ENCODE results near the gene TNFAIP8L1.

The TNFAIP8L1 gene

DNA sequence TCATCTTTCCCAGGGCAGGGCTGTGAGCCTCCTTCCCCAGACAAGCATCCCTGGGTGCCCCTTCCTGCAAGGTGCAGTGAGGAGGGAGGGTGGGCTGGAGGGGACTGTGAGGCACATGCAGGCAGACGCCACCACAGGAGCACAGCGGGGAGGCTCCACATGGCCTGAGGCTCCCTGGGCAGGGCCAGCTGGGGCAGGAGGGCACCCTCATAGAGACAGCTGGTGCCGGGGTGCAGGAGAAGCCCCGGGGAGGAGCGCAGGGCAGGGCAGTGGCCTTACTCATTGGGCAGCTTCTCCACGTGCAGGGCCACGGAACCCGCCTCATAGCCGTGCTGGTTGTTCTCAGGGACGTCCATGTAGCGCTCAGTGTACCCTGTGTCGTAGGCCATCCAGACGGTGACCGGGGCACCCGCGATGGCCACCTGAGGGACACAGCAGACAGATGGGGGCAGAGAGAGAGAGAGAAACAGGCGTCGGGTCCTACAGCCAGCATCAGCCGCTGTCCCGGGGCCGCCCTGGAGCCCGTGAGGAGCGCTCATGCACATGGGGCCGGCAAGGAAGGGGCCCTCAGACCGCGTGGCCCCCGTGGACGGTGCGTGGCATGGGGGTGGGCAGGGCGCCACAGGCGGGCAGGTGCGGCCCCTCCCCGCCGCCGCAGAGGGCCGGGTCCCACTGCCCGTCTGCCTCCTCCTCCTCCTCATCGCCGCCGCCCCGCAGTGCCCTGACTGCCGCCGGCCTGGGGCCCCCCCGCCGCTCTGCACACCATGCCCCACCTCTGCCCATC is 43.3 kb downstream of the TNFAIP8L1 start:
- no peak for DNase-seq

DNA sequence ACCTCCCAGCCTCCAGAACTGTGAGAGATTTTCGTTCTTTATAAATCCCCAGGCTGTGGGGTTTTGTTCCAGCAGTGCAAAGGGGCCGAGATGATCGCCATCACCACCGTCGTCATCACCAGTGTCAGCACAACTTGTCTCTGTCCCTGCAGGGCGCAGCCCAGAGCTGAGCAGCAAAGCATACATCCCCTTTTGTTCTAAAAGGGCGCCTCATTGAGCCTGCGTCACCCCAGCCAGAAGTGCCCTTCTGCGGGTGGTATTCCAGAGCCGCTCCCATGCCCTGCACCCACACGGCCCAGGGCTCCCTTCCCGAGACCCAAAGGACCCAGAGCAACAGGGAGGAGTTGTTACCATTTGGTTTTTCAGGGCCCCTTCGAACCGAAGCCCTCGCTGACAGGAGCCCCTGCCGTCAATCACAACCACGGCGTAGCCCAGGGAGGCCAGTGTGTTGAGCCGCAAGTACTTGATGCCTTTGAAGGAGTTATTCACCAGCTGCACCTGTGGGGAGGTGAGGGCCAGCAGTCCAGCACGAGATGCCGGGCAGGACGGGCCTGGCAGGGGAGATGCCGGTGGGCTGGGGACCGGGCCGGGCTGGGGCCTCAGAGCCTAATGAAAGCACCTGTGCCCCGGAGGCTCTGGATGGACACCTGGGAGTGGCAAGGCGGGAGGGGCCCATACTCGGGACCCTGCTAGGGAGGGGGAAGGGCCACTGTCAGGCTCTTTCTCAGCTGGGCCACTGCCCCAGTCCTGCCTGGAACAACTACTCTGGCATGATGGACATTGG is 45.2 kb downstream of the TNFAIP8L1 start:
- DNase-seq, result no peak

DNA sequence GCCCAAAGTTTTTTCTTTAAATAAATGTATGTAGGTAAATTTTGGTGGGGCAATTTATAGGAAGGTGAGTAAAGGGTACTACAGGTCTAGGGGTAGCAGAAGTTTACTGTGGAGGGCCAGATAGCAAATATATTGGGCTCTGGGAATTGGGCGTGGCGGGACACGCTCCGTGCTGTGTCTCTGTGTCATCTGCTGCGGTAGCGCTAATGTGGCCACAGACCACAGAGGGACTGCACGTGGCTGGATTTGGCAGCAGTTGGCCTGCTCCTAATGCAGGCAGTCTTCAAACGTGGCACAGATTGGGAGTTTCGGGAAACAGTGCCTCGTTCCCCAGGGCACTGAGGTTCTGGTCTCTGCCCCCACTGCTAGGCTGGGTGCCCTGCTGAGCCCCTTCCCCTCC is 47.4 kb downstream of the TNFAIP8L1 start:
- DNase-seq, result no peak

DNA sequence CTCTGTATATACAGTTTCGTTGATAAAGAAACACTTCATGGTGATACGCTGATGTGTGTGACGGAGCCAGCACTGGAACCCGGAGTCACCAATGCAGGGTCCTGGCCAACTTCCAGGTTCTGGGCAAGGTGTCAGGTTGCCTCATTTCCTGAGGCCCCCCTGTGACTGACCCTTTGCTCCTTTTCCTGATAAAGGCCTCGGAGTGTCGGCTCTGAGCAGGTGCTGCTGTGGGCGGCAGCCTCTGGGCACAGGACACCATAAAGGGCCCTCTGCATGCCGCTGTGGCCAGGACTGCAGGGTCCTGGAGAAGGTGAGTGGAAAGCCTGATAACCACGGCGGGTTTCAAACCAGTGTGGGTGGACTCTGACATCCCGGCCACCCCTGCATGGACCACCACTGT is 48.1 kb downstream of the TNFAIP8L1 start:
- no peak for DNase-seq

DNA sequence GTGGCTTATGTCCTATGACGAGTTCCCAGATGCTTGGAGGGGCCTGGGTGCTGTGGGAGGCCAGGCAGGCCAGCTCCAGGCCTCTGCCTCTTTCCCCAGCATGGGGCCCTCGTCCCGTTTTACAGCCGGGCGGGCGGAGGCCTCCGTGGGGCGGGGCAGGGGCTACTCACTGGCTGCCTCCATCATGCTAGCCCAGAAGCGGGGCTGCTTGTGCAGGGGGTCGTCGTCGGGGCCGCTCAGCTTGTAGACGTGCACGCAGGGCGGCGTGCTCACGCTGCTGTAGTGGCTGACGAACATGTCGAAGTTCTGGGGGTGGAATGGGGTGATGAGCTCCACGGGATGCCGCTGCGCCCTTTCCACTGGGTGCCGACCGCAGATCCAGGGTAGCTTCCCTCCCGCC is 49.3 kb downstream of the TNFAIP8L1 start:
- no peak for DNase-seq

DNA sequence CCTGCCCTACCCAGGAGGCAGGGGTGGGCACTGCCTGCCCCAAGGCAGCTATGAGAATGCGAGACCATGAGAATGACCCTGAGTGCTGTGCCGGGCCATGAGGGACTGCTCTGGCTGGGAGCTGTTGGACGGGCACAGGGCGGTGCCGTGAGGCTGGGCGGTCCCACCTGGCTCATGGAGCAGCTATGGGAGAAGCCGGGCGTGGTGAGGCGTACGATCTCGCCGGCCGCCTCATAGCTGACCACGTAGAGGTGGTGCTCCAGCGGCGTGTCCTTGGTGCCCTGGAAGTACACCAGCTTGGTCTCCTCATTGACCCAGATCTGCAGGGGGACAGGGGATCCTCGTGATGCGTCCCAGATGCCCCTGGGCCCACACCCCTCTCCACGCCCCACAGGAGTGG is 50.1 kb downstream of the TNFAIP8L1 start:
- DNase-seq, result no peak

DNA sequence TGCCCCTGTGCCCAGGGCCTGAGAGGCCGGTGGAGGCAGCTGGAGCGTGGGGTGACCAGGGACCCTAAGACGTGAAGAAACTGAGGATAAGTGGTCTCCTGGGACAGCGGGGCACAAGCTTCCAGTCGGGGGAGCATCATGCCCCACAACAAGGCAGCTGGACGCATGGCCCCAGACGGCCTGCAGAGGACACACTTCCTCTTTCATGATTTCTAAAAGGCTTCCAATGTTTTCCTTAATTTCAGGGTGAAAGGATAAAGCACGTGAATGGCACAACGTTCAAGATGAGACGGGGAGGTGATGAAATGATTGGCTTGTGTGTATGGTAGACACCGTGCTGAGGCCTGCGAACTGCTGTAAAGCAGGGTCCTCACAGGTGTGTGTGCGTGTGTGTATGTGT is 51.0 kb downstream of the TNFAIP8L1 start:
- no peak for DNase-seq

DNA sequence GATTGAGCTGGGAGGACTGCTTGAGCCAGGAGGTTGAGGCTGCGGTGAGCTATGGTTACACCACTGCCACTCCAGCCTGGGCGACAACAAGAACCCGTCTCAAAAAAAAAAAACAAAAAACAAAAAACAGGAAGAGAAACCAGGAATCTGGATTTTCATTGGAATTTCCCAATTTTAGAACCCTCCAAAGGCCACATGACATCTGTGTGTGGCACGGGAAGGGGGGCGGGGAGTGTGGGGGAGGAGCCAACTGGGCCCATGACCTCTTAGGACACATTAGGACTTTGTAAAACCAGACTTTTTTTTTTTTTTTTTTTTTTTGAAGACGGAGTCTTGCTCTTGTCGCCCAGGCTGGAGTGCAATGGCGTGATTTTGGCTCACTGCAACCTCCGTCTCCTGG is 52.1 kb downstream of the TNFAIP8L1 start:
- peak in 1 of 2 donors; percentile 13 for DNase-seq

DNA sequence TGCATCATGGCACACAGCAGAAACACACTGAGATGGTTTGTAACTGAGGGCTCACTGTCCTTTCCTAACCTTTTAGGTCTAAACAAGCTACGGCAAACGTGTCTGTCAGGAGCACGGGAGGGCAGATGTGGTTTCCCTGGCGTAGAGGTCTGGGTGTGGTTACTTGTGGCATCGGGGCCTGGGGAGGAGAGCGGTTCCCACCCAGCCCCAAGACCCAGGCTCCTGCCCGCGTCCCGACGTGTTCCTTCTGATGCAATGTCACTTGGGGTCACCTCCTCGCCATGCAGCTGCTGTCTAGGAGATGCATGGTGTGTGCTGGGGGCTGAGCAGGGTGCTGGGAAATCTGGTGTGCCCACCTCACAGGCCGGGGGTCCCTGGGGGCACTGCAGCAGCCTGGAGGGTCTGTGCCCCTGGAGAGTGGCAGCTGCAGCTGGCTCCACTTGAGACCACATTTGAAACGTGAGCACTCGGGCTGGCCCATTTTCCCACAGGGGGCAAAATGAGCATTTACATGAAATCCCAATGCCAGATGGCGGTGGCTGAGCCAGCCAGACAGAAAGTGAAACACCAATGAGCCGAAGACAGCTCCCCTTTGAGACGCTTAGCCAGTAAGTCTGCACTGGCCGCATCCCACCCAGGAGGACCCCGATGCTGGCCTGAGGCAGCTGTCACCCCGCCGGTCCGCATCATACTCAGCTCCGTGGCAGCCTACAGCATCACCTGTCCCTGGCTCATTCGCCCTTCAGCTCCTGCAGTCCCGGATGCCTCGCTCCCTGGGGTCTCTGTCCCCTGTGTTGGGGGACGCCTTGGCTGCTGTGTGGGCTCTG is 53.1 kb downstream of the TNFAIP8L1 start:
- DNase-seq, result no peak

DNA sequence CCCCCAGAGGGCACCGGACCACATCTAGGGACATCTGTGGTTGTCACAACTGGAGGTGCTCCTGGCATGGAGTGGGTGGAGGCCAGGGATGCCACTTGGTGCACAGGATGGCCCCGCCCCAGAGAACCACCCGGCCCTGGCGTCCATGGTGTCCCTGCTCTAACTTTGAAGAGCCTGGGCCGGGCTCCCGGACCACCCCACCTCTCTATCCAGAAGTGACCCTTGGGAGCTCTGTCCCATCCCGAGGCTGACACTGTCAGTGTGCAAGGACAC is 53.7 kb downstream of the TNFAIP8L1 start:
- DNase-seq, result no peak

DNA sequence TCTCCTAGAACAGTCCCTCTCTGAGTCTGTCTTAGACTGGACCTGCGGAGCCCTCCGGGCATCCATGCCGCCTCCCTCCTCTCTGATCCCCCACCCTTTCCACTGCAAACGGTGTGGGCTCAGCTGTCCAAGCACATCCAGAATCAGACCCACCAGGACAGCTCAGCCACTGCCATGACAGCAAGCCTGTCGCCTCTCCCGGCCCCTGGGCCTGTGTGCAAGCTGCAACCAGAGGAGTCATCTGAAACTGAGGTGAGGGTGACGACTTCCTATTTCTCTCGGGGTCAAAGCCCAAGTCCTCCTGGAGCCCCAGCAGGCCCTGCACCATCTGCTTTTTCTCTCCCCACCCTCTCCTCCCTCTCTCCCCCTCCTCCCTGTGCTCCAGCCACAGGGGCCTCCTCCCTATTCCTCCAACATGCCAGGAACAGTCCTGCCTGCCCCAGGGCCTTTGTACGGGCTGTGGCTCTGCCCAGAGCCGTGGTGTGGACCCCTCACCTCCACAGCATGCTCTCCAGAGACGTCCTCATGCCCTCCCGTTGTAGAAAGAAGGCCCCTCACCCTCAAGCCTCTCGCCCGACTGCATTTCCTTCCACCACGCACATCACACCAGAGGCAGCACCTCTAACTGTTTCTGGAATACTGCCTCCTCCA is 54.3 kb downstream of the TNFAIP8L1 start:
- no peak for DNase-seq

DNA sequence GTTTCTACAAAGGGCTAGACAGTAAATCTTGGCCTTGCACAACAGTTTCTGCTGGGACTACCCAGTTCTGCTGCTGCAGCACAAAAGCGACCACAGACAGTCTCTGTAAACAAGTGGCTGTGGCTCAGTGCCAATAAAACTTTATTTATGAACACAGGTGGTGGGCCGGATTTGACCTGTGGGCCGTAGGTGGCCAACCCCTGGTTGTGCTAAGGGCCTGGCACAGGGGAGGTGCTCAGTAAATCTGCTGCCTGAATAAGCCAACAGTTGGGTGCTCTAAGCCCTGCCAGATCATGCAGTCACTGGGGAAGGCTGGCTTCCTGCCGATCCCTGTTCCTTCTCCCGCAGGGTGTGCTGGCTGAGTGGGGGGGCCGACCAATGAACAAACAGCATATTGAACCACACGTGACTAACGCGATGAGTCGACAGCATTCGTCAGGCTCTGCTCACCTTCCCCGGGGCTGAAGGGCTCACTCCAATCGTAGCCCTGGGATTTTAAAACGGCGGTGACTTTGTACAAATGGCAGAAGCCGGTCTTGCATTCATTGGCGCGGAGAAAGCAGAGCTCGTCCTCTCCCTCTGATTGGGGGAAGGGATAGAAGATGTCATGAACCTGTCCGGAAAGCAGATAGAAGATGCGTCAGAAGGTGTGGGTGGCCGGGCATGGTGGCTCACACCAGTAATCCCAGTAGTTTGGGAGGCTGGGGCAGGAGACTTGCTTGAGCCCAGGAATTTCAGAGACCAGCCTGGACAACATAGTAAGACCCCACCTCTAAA is 55.1 kb downstream of the TNFAIP8L1 start:
- no peak for DNase-seq

DNA sequence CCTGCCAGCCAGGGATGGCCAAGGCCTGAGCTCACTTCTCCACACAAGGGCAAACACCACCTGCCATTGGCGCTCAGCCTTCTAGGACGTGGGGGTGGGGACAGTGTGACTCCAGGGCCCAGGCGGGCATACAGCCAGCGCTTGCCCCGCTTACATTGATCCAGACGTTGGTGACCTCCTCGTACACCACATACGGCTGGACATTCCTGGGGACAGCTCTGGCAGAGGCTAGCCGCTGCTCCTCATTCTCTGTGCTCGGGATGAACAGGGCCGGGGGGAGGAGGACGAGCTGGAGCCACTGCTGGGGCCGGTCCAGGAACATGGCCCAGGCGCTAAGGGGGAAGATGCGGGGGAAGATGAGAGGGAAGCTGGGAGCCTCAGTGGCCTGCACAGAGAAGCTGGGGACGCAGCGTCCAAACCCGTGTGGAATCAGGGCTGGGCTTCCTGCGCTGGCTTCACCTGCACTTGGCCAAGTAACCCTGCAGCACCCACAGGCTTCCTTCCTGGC is 56.0 kb downstream of the TNFAIP8L1 start:
- no peak for DNase-seq

DNA sequence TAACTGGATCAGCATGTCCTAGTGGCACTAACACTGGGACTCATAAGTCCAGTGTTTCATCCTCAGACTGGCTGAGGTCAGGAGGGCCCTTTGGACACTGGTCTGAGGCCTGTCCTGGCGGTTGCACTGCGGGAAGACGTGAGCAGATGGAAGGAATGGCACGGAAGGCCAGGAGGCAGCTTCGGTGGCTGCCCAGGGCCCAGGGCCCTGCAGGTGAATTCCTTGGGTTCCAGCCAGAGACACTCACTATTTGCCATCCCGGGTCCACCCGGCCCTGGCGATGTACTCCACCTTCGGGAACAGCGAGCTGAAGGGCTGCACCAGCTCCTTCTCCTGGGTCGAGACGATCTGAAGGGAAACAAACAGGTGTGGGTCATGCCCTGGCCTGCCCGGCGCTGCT is 58.0 kb downstream of the TNFAIP8L1 start:
- no peak for DNase-seq

DNA sequence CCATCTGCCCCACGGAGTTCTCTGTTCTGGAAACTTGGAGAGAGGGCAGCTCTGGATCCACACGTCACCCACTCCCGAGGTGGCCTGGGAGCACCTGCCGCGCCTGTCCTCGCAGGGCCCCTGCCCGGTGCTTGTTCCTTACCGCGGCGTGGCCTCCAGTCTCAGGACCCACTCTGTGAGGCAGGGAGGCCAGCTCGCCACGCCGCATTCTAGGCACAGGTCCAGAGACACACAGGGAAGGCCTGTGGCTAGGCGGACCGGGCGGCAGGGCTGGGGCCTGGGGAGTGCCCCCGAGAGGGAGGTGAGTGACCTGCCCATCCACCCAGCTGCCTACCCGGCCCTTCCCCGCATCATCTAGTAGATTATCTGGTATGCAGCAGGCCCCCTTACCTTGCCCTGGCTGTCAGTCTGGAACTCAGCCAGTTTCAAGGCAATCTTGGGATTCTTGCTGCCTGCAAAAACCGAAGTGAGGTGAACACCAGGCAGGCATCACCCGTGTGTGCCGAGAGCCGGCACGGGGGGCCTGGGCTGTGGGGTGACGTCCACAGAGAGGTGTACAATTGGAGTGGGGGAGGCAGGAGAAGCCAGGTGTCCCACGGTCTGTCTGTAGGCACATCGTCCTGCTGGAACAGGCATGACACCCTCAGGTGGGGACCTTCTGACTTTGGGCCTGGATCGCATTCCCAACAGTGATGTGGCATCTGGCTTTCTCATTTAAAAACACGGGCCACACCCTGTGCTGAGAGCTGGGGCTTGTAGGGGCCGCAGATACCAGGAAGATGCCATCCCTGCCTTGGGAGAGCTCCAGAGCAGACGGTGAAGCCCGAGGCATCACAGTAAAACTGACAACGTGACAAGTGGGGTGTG is 60.7 kb downstream of the TNFAIP8L1 start:
- DNase-seq, result no peak

DNA sequence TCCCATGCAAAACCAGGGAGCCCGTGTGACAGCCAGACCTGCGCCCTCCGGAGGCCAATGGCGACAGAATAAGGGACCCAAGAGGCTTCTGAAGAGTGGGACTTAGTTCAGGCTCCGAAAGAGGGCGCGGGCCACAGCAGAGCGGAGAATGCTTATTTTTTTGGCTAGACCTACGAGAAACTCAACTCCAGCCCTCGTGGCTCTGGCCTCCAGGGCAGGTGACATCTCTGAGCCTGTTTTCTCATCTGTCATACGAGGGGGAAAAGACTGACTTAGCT is 61.3 kb downstream of the TNFAIP8L1 start:
- DNase-seq, result no peak

DNA sequence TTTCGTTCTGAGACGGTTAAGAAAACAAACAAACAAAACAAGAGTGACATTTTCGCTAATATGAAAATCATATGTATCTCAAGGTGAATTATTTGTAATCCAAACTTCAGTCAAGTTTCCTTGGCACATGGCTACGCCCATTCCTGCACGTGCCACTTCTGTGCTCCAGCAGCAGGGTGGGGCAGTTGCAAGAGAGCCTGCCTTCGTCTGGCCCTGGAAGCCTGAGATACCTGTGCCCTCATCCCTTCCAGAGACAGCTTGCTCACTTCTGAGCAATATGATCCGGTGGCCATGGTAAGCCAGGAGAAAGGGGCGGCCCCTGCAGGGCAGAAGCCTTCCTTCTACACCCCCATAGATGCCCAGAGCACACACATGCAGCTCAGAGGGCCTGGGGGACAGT is 62.2 kb downstream of the TNFAIP8L1 start:
- no peak for DNase-seq

DNA sequence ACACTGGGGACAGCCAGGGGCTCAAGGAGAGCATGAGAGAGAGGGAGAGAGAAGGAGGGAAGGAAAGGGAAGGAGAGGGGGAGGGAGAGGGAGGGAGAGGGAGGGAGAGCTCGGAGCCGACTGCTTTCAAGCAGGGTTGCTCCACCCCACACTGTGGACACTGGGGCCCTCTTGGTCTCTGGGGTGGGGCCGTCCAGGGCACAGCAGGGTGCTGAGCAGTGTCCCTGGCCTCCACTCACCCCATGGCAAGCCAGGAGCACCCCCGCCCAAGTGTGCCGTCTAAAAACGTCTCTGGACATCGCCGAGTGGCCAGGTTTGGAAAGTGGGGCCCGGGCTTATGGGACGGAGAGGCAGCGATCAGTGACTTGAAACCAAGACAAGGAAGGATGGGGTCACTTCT is 63.4 kb downstream of the TNFAIP8L1 start:
- no peak for DNase-seq

DNA sequence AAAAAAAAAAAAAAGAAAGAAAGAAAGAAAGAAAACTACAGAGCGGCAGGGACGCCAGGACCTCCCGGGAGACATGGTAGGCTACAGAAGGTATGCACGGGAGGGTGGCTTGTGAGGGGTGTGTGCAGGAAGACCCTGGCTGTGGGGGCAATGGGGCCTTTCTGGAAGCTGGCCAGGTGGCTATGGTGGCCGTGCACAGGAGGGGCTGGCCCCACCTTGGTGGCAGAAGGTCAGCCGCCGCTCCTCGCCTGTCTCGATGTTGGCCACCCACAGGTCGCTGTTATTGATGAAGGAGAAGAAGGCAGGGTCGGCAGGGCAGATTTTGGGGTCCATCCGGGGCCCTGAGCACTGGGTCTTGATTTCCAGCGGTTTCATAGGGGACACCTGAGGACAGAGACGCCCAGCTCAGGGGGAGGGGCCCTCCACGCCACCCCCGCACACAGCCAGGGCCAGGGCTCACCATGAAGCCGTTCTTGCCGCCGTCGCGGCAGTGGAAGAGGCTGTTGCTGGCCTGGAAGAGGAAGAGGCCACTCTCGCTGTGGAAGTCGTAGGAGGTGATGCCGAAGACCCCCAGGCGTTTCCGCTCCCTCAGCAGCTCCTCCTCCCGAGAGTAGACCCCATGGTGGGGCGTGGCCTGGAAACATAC is 64.5 kb downstream of the TNFAIP8L1 start:
- no peak for DNase-seq

DNA sequence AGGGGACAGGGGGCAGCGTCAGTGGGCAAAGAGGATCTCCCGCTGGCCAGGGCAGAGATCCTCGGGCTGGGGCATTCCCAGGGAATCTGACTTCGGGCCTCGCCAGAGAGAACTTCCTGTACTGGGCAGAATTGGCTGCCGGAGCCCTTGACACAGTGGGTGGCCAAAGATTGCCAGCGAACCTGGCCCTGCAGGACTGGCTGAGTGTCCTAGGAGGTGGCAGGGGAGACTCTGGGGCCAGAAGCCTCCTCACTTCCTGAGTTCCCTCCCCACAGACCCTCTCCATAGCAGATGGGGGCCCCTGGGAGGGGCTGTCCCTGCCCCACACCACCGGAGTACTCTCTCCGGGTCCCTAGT is 65.0 kb downstream of the TNFAIP8L1 start:
- no peak for DNase-seq
